AG10803 (cell line): Measurements from ENCODE around the gene CLEC11A.
"Not testable (repeated sequence)": the region's sequence is repeated elsewhere in the genome, so short reads cannot be mapped to it uniquely, and the experiment has no call there.

Experiments
- DNase-seq: peaks from one replicate; pipeline ENCODE4 v3.0.0; 2010; ENCODE audit warnings: low read depth
- H3K4me3 ChIP-seq: 2 replicates; pipeline ENCODE4 v1.5.1; 2011; ENCODE audit warnings: mild to moderate bottlenecking, low read length, control low read depth
- TF ChIP-seq, protein P1 (sequence below): conservative IDR thresholded peaks from 2 replicates; pipeline ENCODE4 v1.5.1; 2011; ENCODE audit warnings: mild to moderate bottlenecking, low read length, control low read depth, inconsistent platforms

CLEC11A gene

DNA sequence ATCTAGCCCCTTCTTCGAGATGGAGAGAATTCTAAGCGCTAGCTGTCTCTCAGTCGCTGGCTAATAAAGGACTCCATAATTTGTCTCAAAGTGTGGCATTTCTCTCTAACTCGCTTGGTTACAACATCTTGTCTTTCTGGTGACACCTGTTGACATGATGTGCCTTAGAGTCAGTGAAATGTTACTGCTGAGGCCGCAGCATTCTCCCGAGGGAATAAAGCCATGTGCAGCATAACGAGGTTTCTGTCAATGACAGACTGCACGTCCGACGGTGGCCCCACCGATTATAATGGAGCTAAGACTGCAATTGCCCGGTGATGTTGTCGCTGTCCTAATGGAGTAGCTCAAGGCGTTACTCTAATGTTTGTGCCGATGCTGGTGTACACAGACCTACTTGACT lies 26.8 kb downstream of the CLEC11A start:
- TF ChIP-seq, protein P1, sequence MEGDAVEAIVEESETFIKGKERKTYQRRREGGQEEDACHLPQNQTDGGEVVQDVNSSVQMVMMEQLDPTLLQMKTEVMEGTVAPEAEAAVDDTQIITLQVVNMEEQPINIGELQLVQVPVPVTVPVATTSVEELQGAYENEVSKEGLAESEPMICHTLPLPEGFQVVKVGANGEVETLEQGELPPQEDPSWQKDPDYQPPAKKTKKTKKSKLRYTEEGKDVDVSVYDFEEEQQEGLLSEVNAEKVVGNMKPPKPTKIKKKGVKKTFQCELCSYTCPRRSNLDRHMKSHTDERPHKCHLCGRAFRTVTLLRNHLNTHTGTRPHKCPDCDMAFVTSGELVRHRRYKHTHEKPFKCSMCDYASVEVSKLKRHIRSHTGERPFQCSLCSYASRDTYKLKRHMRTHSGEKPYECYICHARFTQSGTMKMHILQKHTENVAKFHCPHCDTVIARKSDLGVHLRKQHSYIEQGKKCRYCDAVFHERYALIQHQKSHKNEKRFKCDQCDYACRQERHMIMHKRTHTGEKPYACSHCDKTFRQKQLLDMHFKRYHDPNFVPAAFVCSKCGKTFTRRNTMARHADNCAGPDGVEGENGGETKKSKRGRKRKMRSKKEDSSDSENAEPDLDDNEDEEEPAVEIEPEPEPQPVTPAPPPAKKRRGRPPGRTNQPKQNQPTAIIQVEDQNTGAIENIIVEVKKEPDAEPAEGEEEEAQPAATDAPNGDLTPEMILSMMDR = no peak
- H3K4me3 ChIP-seq = no peak overlapping the region
- DNase-seq = no peak

DNA sequence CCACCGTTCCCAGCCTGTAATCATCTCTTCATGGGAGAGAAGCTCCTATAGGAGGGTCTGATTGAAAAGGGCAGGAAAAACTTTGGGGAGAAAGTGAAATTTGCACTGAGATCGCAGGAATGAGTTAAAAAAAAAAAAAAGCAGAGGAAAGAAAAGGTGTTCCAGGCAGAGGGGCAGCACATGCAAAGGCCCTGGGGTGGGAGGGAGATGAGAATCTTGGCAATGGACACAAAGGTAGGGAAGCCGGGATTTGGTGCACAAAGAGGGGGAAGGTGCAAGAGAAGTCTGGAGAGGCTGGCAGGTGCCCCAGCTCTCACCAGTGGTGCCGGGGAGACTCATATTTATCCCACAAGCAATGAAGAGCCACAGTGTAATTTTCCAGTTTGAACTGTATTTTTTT lies 30.7 kb downstream of the CLEC11A start:
- no peak overlapping the region for H3K4me3 ChIP-seq
- DNase-seq = no peak
- TF ChIP-seq, protein P1 = no peak

DNA sequence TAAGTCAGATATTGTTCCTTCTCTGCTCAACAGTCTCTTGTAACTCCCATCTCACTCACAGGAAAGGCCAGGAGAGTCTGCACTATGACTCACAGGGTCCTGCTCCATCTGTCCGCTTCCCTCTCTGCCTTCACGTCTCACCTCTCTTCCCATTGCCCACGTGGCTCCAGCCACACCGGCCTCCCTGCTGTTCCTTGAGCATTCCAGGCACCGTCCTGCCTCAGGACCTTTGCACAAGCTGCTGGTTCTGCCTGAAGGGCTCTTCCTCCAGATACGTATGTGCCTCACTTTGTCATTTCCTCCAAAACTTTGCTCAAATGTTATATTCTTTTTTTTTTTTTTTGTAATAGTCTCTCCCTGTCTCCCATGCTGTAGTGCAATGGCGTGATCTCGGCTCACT lies 33.1 kb downstream of the CLEC11A start:
- not testable (repeated sequence) for DNase-seq, H3K4me3 ChIP-seq

DNA sequence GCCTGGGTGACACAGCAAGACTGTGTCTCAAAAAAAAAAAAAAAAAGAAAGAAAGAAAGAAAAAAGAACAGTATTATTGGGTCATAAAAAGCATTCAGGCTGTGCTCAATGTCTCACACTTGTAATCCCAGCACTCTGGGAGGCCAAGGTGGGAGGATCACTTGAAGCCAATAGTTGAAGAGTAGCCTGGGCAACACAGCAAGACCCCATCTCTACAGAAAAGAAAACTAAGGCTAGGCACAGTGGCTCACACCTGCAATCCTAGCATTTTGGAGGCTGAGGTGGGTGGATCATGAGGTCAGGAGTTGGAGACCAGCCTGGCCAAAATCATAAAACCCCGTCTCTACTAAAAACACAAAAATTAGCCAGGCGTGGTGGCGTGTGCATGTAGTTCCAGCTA lies 34.5 kb downstream of the CLEC11A start:
- not testable (repeated sequence) for H3K4me3 ChIP-seq, DNase-seq

DNA sequence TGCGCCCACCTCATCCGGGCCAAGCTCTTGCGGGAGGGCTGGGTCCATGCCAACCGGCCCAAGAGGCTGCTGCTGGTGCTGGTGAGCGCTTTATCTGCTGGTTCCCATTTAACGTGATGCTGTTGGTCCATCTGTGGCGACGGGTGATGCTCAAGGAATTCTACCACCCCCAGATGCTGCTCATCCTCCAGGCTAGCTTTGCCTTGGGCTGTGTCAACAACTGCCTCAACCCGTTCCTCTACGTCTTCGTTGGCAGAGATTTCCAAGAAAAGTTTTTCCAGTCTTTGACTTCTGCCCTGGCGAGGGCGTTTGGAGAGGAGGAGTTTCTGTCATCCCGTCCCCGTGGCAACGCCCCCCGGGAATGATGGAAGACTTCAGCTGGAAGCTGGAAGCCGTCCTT lies 35.9 kb downstream of the CLEC11A start:
- not testable (repeated sequence) for DNase-seq

DNA sequence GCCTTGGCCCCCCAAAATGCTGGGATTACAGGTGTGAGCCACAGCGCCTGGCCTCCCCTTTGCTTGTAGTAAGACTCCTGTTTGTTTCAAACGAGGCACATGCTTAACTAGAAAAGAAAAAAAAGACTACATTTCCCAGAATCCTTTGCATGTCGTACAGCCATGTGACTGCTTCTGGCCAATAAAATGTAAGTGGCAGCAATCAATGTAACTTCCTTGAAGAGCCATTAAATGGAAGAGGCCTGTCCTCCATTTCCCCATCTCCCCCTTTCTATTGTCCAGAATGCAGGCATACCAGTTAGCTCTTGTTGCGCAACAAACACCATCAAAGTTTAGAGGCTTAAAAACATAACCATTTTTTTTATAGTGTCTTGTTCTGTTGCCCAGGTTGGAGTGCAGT lies 36.7 kb downstream of the CLEC11A start:
- no peak overlapping the region for H3K4me3 ChIP-seq
- peak; percentile 17 for DNase-seq
- TF ChIP-seq, protein P1 = no peak

More for the DNA sequence above, 35.9 kb downstream of the CLEC11A start:
- not testable (repeated sequence) for H3K4me3 ChIP-seq

DNA sequence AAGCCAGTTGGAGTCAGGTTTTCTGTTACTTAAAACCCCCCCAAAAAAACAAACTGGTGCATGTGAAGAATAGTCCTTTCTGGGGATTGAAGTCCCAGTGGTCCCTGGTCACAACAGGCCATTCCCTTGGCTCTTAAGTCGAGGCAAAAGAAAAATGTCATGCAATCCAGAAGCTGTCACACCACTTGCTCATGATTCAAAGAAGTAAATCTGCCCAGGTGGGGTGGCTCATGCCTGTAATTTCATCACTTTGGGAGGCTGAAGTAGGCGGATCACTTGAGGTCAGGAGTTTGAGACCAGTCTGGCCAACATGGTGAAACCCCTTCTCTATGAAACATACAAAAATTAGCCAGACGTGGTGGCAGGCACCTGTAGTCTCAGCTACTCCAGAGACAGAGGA lies 38.3 kb downstream of the CLEC11A start:
- not testable (repeated sequence) for H3K4me3 ChIP-seq, DNase-seq

DNA sequence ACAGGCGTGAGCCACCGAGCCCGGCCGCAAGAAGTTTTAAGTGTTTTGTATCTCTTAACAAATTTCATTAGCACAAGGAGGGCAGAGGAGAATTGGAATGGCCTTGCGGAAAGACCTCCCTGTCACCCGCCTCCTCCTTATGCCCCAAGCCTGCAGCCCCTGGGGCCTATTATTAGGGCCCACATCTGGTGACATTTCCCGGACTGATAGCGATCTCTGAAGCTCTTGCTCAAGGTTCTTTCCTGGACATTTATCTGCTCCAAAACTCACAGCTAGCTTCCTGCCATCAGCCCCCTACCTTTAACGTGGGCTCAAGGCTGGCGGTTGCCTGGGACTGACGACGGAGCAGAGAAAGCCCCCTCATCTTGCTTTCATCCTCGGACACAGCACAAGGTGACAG lies 40.4 kb downstream of the CLEC11A start:
- not testable (repeated sequence) for DNase-seq, H3K4me3 ChIP-seq

DNA sequence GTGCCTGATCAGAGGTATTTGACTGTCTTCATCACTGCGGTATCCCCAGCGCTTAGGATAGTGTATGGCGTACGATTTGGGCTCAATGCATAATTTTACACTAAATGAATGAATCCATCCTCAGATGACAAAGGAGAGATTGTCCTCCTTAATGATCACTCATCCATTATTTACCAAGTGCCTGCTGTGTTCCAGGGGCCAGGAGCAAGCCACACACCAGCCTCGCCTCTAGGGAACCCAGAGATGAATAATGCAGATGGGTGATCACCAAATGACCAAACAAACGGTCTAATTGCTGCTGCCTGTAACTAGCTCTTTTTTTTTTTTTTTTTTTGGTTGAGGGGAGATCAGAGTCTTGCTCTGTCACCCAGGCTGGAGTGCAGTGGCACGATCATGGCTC lies 41.2 kb downstream of the CLEC11A start:
- TF ChIP-seq, protein P1 = no peak
- DNase-seq = no peak
- H3K4me3 ChIP-seq = no peak overlapping the region

DNA sequence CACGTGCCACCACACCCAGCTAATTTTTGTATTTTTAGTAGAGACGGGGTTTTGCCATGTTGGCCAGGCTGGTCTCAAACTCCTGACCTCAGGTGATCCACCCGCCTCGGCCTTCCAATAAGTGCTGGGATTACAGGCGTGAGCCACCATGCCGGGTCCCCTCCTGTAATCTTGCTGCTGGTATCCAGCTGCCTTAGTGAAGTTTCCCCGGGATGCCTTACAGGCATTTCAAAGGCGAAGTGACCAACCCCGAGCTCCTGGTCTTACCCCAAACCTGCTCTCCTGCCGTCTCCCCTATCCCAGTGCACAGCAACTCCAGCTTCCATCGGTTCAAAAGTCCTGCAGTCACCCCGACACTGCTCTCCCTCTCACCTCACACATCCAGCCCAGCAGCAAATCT lies 43.6 kb downstream of the CLEC11A start:
- H3K4me3 ChIP-seq, DNase-seq: not testable (repeated sequence)

DNA sequence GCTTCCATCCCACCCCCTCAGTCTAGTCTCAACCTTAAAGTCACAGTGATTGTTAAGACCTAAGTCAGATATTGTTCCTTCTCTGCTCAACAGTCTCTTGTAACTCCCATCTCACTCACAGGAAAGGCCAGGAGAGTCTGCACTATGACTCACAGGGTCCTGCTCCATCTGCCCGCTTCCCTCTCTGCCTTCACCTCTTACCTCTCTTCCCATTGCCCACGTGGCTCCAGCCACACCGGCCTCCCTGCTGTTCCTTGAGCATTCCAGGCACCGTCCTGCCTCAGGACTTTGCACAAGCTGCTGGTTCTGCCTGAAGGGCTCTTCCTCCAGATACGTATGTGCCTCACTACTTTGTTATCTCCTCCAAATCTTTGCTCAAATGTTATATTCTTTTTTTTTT lies 44.1 kb downstream of the CLEC11A start:
- not testable (repeated sequence) for DNase-seq

More for the DNA sequence above, 44.1 kb downstream of the CLEC11A start:
- H3K4me3 ChIP-seq = not testable (repeated sequence)
